Superior temporal gyrus (tissue), 1 donor: ENCODE results near the gene B4GALNT1.
"Not testable (repeated sequence)": the region's sequence is repeated elsewhere in the genome, so short reads cannot be mapped to it uniquely, and the experiment has no call there.

Source experiments
- DNase-seq: peaks from one replicate; pipeline ENCODE4 v3.0.0-alpha.2; 2016; ENCODE audit errors: extremely low spot score

B4GALNT1 gene

DNA sequence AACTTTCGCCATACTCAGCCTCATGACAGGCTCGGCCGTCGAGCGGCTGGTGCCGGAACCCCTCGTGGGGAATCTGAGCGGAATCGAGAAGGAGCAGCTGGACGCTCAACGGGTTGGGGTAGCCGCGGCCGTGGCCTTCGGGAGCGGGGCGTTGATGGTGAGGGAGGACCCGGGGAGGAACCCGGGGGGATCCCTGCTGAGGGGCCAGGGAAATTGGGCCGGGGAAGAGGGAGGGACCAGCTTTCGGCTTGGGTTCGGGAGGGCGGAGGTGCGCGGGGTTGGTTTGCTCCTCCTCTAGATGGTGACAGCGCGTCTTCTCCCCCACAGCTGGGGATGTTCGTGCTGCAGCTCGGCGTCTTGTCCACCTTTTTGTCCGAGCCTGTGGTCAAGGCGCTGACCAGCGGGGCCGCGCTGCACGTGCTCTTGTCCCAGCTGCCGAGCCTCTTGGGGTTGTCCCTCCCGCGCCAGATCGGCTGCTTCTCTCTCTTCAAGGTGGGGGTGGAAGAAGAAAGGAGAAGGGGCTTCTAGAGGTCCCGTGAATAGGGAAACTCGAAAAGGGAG lies 12.0 kb downstream of the B4GALNT1 start:
- DNase-seq = no peak

DNA sequence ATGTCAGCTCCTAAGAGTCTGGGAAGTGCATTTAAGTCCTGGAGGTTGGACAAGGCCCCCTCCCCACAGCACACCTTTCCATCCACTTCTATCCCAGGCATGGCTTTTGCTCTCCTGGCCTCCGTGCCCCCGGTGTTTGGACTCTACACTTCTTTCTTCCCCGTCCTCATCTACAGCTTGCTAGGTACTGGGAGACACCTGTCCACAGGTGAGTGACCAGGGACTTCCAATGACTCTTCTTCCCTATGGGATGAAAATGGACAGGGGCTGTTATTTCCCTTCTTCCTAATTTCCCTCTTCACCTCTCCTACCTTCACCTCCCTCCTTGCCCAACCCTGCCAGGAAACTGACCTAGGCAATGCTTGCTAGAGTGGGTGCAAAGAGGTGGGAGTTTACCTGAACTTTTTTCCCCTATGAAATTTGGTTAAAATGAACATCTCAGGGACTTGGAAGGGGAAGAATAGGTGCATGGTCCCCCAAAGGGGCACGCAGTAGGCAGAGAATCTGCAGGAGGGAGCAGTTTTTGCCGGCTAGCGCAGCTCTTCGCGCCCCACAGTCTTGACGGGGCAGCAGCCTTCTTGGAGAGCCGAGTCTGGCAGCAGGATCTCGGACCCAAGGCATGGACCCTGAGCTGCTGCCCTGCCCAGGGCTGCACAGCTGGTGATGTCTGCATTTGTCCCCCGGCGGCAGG lies 12.6 kb downstream of the B4GALNT1 start:
- no peak for DNase-seq

DNA sequence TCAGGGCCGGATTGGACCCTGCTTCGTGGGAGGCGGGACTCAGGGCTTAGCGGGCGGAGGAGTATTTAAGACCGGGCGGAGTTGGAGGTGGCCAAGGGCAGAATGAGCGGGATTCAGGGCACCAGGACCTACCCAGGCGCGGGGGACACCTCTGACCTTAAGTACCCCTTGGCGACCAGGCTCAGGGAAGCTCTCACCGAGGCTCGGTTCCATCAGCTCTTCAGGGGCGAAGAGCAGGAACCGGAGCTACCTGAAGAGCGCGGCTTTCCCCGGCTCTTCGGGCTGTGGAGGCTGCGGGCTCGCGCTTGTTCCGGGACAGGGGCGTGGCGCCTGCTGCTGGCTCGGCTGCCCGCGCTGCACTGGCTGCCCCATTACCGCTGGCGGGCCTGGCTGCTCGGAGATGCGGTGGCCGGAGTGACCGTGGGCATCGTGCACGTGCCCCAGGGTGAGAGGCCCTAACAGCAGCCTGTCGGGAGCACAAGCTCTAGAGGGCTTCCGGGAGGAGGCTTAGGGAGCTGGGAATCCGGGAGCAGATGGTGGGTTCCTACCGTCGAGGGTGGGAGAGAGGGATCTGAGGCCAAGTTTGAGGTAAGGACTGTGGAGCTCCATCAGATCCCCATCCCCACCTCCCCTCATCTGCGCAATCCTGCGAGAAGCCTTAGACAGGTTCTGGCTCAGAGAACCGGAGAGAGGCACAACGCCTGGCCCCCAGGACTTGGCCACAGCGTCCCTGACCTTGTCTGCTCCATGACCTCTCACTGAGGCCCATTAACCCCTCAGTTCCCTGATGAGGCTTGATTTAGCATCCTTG lies 13.4 kb downstream of the B4GALNT1 start:
- DNase-seq = no peak

DNA sequence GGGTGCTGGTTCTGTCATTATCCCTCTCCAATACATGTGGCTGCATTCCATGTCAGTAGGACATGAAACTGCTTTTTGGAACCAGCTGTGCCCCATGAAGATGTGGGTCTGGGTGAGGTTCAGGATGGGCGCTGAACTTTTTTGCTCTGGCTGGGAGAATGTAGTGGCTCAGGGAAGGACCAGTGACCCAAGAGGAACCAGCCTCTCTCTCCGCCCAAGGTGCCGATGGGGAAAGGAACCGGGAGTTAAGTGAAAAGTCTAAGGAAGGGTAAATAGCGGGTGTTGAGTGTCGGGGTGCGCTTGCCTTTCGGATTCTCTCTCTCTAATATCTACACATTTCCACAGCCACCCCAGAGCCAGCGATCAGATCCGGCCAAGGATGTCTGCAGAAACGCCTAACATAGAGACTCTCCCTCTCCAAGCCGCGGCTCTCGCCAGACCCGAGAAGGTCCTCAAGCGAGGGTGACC lies 14.0 kb downstream of the B4GALNT1 start:
- no peak for DNase-seq

DNA sequence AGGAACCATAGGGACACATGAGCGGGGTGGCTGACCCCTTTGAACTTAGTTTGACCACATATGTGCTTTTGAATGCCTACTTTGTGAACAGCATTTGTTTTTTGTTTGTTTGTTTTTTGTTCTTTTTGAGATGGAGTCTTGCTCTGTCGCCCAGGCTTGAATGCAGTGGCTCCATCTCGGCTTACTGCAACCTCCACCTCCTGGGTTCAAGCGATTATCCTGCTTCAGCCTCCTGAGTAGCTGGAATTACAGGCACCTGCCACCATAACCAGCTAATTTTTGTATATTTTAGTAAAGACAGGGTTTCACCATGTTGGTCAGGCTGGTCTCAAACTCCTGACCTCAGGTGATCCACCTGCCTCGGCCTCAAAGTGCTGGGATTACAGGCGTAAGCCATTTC lies 14.6 kb downstream of the B4GALNT1 start:
- DNase-seq = not testable (repeated sequence)

DNA sequence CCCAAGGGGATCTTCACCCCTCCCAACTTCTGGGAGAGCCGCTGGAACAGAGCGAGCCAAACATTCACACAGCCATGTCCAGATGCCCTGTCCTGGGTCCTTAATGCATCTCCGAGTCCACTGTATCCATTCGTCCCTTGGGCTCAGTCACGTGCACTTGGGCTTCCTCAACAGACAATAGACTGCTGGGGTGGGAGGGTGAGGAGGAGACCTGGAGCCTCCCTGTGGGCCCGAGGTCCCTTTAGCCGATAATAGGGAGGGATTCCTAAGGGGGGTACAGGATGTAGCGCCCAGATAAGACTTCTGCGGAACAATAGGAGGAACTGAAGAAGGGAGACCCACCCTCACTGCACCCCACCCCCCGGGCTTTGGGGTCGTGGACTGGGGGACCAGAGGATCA lies 15.1 kb downstream of the B4GALNT1 start:
- no peak for DNase-seq

DNA sequence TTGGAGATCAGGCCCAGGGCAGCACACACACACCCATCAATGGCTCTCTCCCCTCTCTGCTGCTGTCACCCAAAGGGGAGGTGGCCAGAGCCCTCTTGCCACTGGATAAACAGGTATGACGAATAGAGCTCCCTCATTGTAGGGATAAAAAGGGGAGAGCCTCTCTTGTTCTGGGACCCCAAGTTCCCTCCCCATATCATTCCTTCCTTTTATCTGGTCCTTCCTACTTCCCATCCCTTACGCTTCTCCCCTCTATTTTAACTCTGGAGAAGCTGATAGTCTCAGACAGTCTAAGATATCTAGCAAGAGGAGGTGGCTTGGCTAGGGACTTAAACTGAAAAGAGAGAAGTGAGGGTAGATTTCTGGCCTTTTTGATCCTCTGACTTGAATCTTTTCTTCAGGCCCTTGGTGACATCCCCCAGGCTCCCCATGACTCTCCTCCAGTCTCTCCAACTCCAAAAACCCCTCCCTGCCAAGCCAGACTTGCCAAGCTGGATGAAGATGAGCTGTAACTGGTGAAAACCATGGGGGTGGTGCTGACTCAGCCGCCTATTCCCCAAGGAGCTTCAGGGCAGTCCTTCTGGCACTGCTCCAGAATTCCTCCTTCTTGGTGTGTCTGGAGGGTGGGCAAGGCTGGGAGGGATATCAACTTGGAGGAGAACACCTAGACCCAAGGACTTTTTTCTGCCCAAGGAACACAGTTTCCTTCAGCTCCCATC lies 16.5 kb downstream of the B4GALNT1 start:
- DNase-seq = no peak

DNA sequence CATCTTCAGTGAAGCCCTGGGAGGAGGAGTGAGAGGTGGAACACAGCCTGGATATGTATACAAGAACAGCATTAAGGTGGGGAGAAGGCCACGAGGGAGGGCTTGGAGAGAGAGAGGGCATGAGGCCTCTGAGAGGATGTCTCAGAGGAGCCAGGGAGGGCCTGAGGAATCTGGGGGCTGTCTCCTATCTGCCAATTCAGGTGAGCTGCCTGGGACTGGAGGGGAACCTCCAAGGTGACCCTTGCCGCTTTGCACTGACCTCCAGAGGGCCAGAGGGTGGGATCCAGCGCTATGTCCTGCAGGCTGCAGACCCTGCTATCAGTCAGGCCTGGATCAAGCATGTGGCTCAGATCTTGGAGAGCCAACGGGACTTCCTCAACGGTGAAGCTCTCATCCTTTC lies 17.4 kb downstream of the B4GALNT1 start:
- no peak for DNase-seq

DNA sequence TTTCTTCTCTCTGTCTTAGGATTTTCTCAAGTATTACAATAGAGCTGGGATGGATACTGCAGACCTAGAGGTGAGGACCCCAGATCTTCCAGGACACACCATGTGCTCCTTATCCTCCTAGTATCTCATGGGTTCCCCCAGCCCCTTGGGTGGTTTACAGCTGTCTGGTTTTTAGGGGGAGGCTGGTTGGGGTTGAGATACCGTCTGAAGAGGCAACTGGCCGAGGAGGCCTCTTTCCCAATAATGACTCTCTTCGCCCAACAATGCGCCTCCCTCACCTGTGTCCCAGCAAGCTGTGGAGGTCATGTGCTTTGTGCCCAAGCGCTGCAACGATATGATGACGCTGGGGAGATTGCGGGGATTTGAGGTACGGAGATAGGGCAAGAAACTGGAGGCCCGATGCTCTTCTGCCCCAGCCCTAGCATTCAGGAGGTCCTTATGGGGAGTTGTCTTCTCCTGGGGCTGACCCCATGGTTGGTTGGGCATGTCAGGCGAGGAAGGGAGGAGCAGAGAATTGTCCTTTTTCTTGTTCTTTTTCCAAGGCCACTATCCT lies 18.0 kb downstream of the B4GALNT1 start:
- no peak for DNase-seq

DNA sequence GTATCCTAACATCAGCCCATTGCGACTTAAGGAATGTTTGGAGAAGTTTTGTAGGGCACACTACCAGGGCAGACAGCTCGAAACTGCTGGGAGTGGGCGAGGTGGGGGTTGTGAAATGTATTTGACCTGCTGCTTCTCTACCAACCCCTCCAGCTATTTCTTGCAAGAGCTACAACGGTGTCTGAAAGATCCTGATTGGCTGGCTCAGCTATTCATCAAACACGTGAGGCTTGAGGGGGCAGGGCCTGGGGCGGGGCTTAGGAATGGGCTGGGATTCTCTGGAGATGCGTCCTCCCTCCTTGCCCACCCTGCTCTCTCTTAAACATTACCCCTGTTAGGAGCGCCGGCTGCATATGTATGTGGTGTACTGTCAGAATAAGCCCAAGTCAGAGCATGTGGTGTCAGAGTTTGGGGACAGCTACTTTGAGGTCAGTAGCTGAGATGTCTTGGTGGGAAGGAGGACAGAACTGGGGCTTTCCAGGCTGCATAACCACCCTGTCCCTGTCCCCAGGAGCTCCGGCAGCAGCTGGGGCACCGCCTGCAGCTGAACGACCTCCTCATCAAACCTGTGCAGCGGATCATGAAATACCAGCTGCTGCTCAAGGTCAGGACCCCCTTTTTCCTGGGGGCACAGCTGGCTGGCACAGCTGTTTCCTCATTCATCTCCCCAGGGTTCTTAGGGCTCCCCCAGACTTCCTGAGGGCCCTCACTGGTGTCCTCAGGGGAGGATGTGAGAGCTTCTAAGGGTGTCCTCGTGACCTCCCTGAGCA lies 18.6 kb downstream of the B4GALNT1 start:
- DNase-seq = no peak

DNA sequence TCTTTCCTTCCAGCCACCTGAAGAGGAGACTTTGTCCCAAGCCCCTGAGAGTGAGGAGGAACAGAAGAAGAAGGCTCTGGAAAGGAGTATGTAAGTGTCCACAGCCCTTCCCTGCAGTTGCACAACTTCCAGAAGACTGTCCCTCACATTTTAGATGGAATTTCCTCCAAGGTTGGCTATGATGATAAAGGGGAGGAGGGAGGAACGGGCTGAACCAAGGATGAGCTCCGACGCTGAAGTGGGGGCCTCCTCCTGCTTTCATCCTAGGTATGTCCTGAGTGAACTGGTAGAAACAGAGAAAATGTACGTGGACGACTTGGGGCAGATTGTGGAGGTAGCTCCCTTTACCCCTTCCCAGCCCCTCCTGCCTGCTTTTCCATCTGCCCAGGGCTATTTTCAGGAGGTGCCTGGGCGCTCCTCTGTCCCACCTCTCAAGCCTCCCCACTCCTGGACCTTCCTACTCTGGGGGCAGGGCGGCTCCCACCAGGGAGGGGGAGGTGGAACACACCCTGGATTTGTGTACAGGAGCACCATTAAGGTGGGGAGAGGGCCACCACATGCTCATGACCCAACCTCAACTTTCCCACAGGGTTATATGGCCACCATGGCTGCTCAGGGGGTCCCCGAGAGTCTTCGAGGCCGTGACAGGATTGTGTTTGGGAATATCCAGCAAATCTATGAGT lies 19.4 kb downstream of the B4GALNT1 start:
- DNase-seq = no peak

DNA sequence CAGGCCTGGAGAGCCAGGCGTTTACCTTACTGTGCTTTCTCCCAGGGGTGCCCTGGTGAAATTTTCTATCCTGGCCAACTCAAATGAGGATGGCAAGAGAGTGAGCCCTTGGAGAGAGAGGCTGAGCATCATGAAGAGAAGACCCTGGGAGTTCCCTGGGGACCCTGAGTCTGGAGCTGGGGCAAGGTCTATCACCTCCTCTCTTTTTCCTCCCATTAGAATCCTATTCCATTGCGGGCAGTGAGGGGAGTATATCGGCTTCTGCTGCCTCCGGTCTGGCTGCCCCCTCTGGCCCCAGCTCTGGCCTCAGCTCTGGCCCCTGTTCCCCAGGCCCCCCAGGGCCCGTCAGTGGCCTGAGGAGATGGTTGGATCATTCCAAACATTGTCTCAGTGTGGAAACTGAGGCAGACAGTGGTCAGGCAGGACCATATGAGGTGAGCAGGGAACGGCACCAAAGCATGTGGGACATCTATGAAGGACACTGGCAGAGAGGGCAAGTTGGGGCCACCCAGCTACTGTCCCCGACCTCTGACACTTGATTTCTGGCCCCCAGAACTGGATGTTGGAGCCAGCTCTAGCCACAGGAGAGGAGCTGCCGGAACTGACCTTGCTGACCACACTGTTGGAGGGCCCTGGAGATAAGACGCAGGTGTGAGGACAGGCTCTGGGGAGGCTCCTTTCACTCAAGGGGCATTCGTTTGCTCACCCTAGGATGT lies 20.1 kb downstream of the B4GALNT1 start:
- DNase-seq = no peak

DNA sequence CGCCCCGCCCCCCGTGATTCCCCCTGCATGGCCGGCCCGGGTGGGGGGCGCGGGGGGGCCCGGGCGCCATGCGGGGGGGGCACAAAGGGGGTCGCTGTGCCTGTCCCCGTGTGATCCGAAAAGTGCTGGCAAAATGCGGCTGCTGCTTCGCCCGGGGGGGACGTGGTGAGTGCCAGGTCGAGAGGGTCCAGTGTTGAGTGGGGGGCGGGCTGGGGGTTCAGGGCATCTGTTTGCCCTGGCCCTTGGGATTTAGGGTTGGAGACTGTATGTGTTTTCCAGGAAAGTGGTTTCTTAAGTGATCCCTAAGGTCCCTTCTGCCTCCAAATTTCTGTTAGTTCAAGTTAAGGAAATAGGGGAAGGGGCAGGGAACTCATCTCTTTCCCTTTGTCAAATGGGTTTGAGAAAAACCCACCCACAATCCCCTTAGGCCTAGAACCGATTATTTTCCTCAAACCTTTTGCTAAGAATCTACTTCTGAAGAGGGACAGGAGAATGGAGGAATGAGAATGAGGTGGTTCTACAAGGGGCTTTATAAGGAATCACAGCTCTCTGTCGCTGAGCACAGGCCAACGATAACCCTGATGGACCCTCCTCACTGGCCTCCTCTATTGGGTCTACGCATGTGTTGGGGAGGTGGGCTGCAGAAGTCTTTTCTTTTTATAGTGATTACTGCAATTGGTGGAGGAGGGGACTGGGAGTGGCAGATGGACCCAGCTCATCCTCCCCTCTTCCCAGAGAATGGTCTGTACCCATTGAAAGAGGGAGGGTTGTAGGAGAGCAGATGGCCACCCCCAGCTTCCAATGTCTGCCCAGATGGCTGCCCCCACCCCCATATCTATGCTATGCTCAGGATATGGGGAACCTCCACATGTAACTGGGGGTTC lies 20.9 kb downstream of the B4GALNT1 start:
- no peak for DNase-seq

DNA sequence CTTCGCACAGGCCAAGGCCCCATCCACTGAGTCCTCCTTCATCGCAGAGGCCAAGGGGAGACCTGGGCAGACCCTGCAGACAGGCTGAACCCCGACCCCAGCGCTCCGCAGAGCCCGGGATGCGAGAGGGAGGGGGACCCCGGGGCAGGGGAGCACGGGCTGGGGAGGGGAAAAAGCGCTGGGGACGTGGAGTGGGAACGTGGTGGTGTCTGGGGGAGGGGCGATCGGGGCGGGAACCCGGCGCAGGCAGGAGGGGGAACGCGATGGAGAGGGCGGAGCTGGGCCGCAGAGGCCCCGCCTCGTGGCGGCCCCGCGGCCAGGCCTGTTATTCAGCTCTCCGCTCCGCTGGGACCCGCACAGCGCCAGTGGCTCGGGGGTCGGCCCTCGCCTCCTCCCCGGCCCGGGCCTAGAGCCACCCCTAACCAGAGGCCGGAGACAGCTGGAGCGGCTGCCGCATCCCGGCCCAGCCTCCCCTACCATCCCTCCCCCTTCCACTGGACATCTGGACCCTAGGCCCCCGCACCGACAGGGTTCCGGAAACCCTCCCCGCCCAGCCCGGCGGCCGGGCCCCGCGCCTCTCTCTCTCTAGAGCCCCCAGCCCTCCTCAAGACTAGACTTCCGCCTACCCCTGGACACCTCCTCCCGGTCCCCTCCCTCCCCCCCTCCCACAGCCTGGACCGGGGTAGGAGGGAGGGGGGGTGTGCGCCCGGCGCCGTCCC lies 21.7 kb downstream of the B4GALNT1 start, which contains the start of gene ARHGEF25:
Gene ARHGEF25 (plus strand): TSS at position 328 of the 719 bp plus-strand sequence. CDS start 460 bp downstream, outside the sequence.
- no peak for DNase-seq

DNA sequence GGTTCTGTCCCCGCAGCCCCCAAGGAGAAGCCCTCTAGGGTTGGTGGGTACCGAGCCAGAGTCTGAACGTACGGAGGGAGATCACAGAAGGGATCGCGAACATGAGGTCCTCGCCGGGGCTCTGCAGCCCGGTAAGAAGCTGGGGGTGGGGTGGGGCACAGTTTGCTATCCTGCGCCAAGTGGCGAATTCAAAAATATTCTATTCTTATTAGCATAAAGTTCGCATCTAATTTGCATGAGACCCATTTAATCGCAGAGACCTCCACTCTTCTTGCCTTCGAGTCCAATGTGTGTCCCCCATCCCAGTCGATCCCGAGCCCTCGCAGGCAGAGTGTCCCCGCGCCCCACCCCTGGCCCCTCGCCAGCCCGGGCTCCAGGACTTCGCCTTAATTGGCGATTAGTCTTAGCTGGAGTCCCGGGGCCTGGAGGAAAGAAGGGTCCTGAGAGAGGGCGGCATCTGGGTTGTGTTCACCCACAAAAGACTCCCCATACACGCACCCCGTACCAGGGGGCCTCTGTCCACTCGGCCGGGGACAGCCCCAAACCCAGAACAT lies 22.4 kb downstream of the B4GALNT1 start:
- no peak for DNase-seq

DNA sequence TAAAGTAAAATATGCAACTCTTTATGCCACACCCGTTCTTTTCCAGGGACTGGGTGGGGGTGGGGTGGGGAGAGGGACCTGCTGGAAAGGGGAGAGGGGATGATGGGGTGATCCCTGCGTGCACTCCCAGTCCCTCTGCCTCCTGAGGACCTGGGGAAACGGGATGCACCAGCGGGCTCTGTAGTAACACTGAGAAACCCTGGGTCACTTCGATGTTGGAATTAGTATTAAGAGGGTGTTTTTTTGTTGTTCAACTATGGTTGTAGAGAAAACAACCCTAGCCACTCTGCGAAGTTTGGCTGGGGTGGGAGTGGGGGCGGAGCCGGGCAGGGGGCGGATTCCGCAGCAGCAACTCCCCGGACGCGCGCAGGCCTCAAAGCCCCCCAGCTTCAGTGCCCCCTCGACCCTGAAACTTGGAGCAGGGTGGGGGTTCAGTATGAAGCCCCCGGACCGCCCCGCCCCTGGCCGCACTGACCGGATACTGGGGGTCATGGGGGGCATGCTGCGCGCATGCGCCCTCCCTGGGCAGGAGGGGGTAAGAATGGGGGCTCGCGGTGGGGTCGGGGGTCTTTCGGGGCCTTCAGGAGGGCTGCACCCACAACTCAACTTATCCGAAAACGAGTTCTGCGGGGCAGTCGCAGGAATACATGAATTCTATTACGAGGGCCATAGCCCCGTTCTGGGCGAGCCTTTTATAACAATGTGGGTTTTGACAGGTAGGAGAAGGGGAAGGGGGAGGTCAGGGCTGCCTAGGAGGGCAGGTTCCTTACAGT lies 23.0 kb downstream of the B4GALNT1 start:
- DNase-seq = no peak
